ENCODE measurements around the gene BRD8. TPM values are rescaled to one million over a fixed set of nuclear protein-coding genes. Genes with fewer than 3 reads are reported as not detected.

Gene BRD8
- total and polyA plus RNA-seq, 2 experiments from 2014 or later, result 39.2 to 50.7 TPM

- no peak overlapping the region for H3K4me3 ChIP-seq
- no peaks in the 10 kb centered on the region for H3K9me2 ChIP-seq (replicated peaks; ENCODE audit: insufficient read depth)
- H4K20me1 ChIP-seq (ENCODE audit: insufficient read depth, poor library complexity, severe bottlenecking), result no peaks in the 10 kb centered on the region
- no peaks in the 10 kb centered on the region for H3K36me3 ChIP-seq (replicated peaks; ENCODE audit: insufficient read depth, low read depth)
- TF ChIP-seq CTCF (IDR thresholded peaks at IDR 0.05; ENCODE audit: poor library complexity) (no peak), EZH2 (IDR thresholded peaks at IDR 0.05; ENCODE audit: borderline replicate concordance) (no peak), EZH2phosphoT487 (IDR thresholded peaks at IDR 0.05; ENCODE audit: low read depth, severe bottlenecking, unreplicated experiment) (no peak)
- H3K79me2 ChIP-seq, result peaks cover 3% of the 10 kb centered on the region
- H3K4me1 ChIP-seq (ENCODE audit: insufficient read depth), result no peaks in the 10 kb centered on the region
- no peaks in the 10 kb centered on the region for H3K9me3 ChIP-seq (ENCODE audit: low read depth)
- H3K27me3 ChIP-seq, result no peaks in the 10 kb centered on the region
- H3K27ac ChIP-seq, result no peak overlapping the region
- 95% methylated on average over 2 of the region's 2 CpGs for WGBS (ENCODE audit: low lambda C conversion rate, missing lambda C conversion rate)
- DNase-seq (ENCODE audit: low spot score), result no peak
- H2AFZ ChIP-seq, result no peak overlapping the region
- H3K4me2 ChIP-seq, result no peak overlapping the region
Measured at GRCh38 chr5:138186002-138186447, 7.6 kb upstream of the BRD8 start.

GRCh38 chr5:138182808-138183207 is 4.4 kb upstream of the BRD8 start:
- Histone ChIP-seq H3K27ac (no peak overlapping the region), H3K79me2 (peaks cover 17% of the 10 kb centered on the region), H3K4me3 (no peak overlapping the region), H3K4me2 (no peak overlapping the region), H3K36me3 (replicated peaks; ENCODE audit: insufficient read depth, low read depth) (no peaks in the 10 kb centered on the region), H3K9me3 (ENCODE audit: low read depth) (no peaks in the 10 kb centered on the region), H2AFZ (no peak overlapping the region), H3K4me1 (ENCODE audit: insufficient read depth) (peaks cover 5% of the 10 kb centered on the region), H3K27me3 (no peaks in the 10 kb centered on the region), H4K20me1 (ENCODE audit: insufficient read depth, poor library complexity, severe bottlenecking) (no peaks in the 10 kb centered on the region), H3K9me2 (replicated peaks; ENCODE audit: insufficient read depth) (no peaks in the 10 kb centered on the region)
- 94% methylated on average over 6 of the region's 6 CpGs for WGBS (ENCODE audit: low lambda C conversion rate, missing lambda C conversion rate)
- DNase-seq (ENCODE audit: low spot score), result no peak
- TF ChIP-seq CTCF (IDR thresholded peaks at IDR 0.05; ENCODE audit: poor library complexity) (no peak), EZH2 (IDR thresholded peaks at IDR 0.05; ENCODE audit: borderline replicate concordance) (no peak), EZH2phosphoT487 (IDR thresholded peaks at IDR 0.05; ENCODE audit: low read depth, severe bottlenecking, unreplicated experiment) (no peak)

GRCh38 chr5:138180841-138181240 is 2.4 kb upstream of the BRD8 start:
- Histone ChIP-seq H3K36me3 (replicated peaks; ENCODE audit: insufficient read depth, low read depth) (no peaks in the 10 kb centered on the region), H3K4me3 (no peak overlapping the region), H4K20me1 (ENCODE audit: insufficient read depth, poor library complexity, severe bottlenecking) (peaks cover 3% of the 10 kb centered on the region), H3K9me3 (ENCODE audit: low read depth) (no peaks in the 10 kb centered on the region), H3K27ac (no peak overlapping the region), H3K79me2 (peaks cover 37% of the 10 kb centered on the region), H2AFZ (no peak overlapping the region), H3K27me3 (no peaks in the 10 kb centered on the region), H3K9me2 (replicated peaks; ENCODE audit: insufficient read depth) (no peaks in the 10 kb centered on the region), H3K4me1 (ENCODE audit: insufficient read depth) (peaks cover 11% of the 10 kb centered on the region), H3K4me2 (peak overlapping the region; percentile 84)
- no peak for DNase-seq (ENCODE audit: low spot score)
- 94% methylated on average over 5 of the region's 5 CpGs for WGBS (ENCODE audit: low lambda C conversion rate, missing lambda C conversion rate)
- TF ChIP-seq EZH2 (IDR thresholded peaks at IDR 0.05; ENCODE audit: borderline replicate concordance) (no peak), CTCF (IDR thresholded peaks at IDR 0.05; ENCODE audit: poor library complexity) (no peak), EZH2phosphoT487 (IDR thresholded peaks at IDR 0.05; ENCODE audit: low read depth, severe bottlenecking, unreplicated experiment) (no peak)
